Aorta (tissue), 5 donors: ENCODE measurements around the gene NCEH1. TPM values are rescaled to one million over a fixed set of nuclear protein-coding genes. Genes with fewer than 3 reads are reported as not detected.

Experiments
- ATAC-seq: fragments of 200-7000 bp; cut with Tn5 transposase; one replicate; pipeline ENCODE4 v1.9.1; 2022; ENCODE audit warnings: moderate library complexity; ENCODE audit not compliant: low FRiP score
- DNase-seq, 2 donors: peaks; one replicate each; pipeline ENCODE4 v3.0.0-alpha.2; 2020
- H3K27ac ChIP-seq, 2 donors: one replicate each; pipeline ENCODE4 v1.5.1; 2013; ENCODE audit warnings: low read length in 2 of 2, mild to moderate bottlenecking in 2 of 2, moderate library complexity in 2 of 2, control low read depth in 1 of 2, inconsistent platforms in 1 of 2, low read depth in 1 of 2
- H3K27me3 ChIP-seq, 2 donors: one replicate each; pipeline ENCODE4 v1.6.1; 2013; ENCODE audit warnings: control low read depth in 1 of 2, low read length in 1 of 2, mild to moderate bottlenecking in 1 of 2, moderate library complexity in 1 of 2; ENCODE audit not compliant: insufficient read depth in 2 of 2, control insufficient read depth in 1 of 2
- H3K36me3 ChIP-seq, 2 donors: one replicate each; pipeline ENCODE4 v1.6.1; 2013; ENCODE audit warnings: control low read depth in 1 of 2, low read length in 1 of 2, mild to moderate bottlenecking in 1 of 2; ENCODE audit not compliant: insufficient read depth in 2 of 2, control insufficient read depth in 1 of 2
- H3K4me1 ChIP-seq, 2 donors: one replicate each; pipeline ENCODE4 v1.6.1; 2013; ENCODE audit warnings: low read length in 2 of 2, control low read depth in 1 of 2, mild to moderate bottlenecking in 1 of 2, moderate library complexity in 1 of 2; ENCODE audit not compliant: insufficient read depth in 2 of 2, control insufficient read depth in 1 of 2
- H3K4me3 ChIP-seq, 2 donors: one replicate each; pipeline ENCODE4 v1.5.1; 2013; ENCODE audit warnings: low read length in 2 of 2, control low read depth in 1 of 2, mild to moderate bottlenecking in 1 of 2
- H3K9me3 ChIP-seq: one replicate; pipeline ENCODE4 v1.6.1; 2013; ENCODE audit warnings: mild to moderate bottlenecking, low read length; ENCODE audit not compliant: control insufficient read depth
- WGBS, 2 donors: extraction: QIAGEN DNeasy Blood & Tissue Kit; methylation state at CpG; one replicate each; pipeline ENCODE4 v1.1.7; 2013; 5-methylcytosine and 5-hydroxymethylcytosine counted together
- intact Hi-C, 2 donors: fragments of 100-400 bp; cut with DNase I; formaldehyde crosslinking; loops; one replicate each; pipeline versions ENCODE4 v1.14.2 to v1.15.0; 2022
- polyA plus RNA-seq, 2 donors: library from polyadenylated mRNA; stranded (reverse); fragments of 200-250 nt; gene quantifications; one replicate each; pipeline ENCODE4 v1.2.3, GENCODE V29; 2013
- total RNA-seq, 2 donors: library from RNA; stranded (reverse); fragmentation: NEBNext Ultra II Directional; extraction: Animal tissue kit (Norgen Biotek cat#: 25700); gene quantifications; one replicate each; pipeline ENCODE4 v1.2.1, GENCODE V29; 2021
- donor health status: healthy with polysubstance abuse.
- donor health status: Bipolar disorder and iron deficiency.
- donor health status: DM: no; HTN: no; CAD: no.
- donor health status: DM: no; HTN: no; CAD: no.
- donor health status: DM: yes; HTN: yes; CAD: no.

The NCEH1 gene
- total and polyA plus RNA-seq, 4 donors = 2.3 to 12.5 (median 6.5) TPM

- no peaks in the 10 kb centered on the region for H3K9me3 ChIP-seq
- no peaks in the 10 kb centered on the region for H3K4me1 ChIP-seq
- intact Hi-C loops = no loop called here
- no peaks in the 10 kb centered on the region for H3K36me3 ChIP-seq
- no peak for ATAC-seq
- no peak overlapping the region for H3K4me3 ChIP-seq
- no peak overlapping the region for H3K27ac ChIP-seq
- no peak for DNase-seq
- H3K27me3 ChIP-seq = no peaks in the 10 kb centered on the region
Measured at GRCh38 chr3:172581757-172582166, 129.1 kb downstream of the NCEH1 start.

DNA sequence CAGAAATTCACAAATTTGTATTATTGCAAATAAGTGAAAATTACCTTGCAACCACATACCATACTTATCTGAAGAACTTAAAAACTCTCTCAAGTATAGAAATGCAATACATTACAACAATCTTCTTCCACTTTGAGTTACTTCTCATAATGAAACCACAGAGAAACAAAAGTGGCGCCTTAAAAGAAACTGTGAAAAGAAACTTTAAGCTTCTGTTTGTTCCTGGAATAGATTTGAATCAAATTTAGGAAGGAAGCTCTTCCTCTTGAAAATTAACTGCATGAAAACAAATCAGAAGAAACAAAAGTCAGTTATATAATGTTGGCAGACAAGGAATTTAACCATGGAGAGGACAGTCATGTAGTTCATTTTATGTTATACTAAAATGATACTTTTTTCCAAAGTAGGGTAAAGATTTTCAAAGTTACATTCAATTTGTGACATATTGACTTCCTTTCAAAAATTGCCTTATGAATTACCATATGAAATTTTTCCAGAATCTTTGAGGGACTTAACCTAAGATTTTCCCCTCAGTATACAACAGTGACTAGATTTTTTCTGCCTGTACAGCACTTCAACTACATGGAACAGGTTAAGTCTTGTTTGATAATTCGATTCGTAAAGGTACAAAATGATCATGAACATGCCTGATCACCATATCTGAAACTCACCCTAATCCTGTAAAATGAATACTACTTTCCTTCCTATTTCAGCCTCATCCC, 130.0 kb downstream of the NCEH1 start:
- H3K27me3 ChIP-seq = no peaks in the 10 kb centered on the region
- H3K4me3 ChIP-seq = no peak overlapping the region
- intact Hi-C loops = no loop called here
- H3K27ac ChIP-seq = no peak overlapping the region
- H3K36me3 ChIP-seq = no peaks in the 10 kb centered on the region
- no peaks in the 10 kb centered on the region for H3K4me1 ChIP-seq
- ATAC-seq (no peak), DNase-seq (no peak)
- WGBS, 2 donors = 91 to 94% methylated on average over 3 of the region's 3 CpGs
- no peaks in the 10 kb centered on the region for H3K9me3 ChIP-seq

Other genes starting within 250 kb of the NCEH1 start
- gene TNFSF10, start 187.6 kb downstream of the NCEH1 start, total RNA-seq = 10 to 100 TPM; 16.5 to 53.3 TPM
- gene TNFSF10, start 187.6 kb downstream of the NCEH1 start, polyA plus RNA-seq = 1 to 10 TPM; 2.7 to 8.0 TPM
- 10 to 100 TPM in 1 of 2 donors, 1 to 10 TPM in 1; 4.1 to 10.0 TPM for gene ECT2, start 39.7 kb upstream of the NCEH1 start, total RNA-seq
- gene ECT2, start 39.7 kb upstream of the NCEH1 start, polyA plus RNA-seq = 1 to 10 TPM; 2.8 to 7.4 TPM